Spleen (tissue), 7 donors: ENCODE data around the gene CEP68.

Experiments used
- CTCF ChIP-seq, 11 experiments: fragments of 200-600 bp in 7 of 11; fragments of 450-650 bp in 4 of 11; sonication (generic) in 4 of 11; IDR thresholded peaks in 8 of 11; conservative IDR thresholded peaks in 3 of 11; 1 replicate in 7 of 11; 2 replicates in 4 of 11; pipeline versions ENCODE4 v1.4.0 to v1.8.0; 2016 to 2021; ENCODE audit warnings: antibody characterized with exemption in 11 of 11, inconsistent platforms in 4 of 11, mild to moderate bottlenecking in 1 of 11
- POLR2A ChIP-seq, 3 donors: fragments of 450-650 bp; IDR thresholded peaks; one replicate each; pipeline ENCODE4 v1.5.1; 2017; ENCODE audit warnings: antibody characterized with exemption in 3 of 3, mild to moderate bottlenecking in 1 of 3
- POLR2AphosphoS5 ChIP-seq, 3 donors: sonication (generic); formaldehyde crosslinking; IDR thresholded peaks; one replicate each; pipeline ENCODE4 v1.5.1; 2017; ENCODE audit warnings: antibody characterized with exemption in 3 of 3
- donor health status: DM: no; HTN: no; CAD: no; lungs with moderate emphysema.
- donor health status: DM: no; HTN: no; CAD: no.
- donor health status: DM: no; HTN: no; CAD: no.

GRCh38 chr2:65107530-65107929, 51.3 kb downstream of the CEP68 start:
- no peak for TF ChIP-seq POLR2AphosphoS5 (IDR thresholded peaks at IDR 0.05)
- no peak for TF ChIP-seq CTCF (IDR thresholded peaks at IDR 0.05 in 8 of 11, conservative IDR thresholded peaks at IDR 0.05 in 3 of 11)
- TF ChIP-seq POLR2A (IDR thresholded peaks at IDR 0.05) = no peak
